Spleen (tissue), 7 donors: ENCODE results near the gene TEX22.

Experiments
- POLR2A ChIP-seq, 3 donors: fragments of 450-650 bp; IDR thresholded peaks; one replicate each; pipeline ENCODE4 v1.5.1; 2017; ENCODE audit warnings: antibody characterized with exemption in 3 of 3, mild to moderate bottlenecking in 1 of 3
- TF ChIP-seq, protein P1 (sequence below), 11 experiments: fragments of 200-600 bp in 7 of 11; fragments of 450-650 bp in 4 of 11; sonication (generic) in 4 of 11; IDR thresholded peaks in 8 of 11; conservative IDR thresholded peaks in 3 of 11; 1 replicate in 7 of 11; 2 replicates in 4 of 11; pipeline versions ENCODE4 v1.4.0 to v1.8.0; 2016 to 2021; ENCODE audit warnings: antibody characterized with exemption in 11 of 11, inconsistent platforms in 4 of 11, mild to moderate bottlenecking in 1 of 11
- donor health status: DM: no; HTN: no; CAD: no; lungs with moderate emphysema.
- donor health status: DM: no; HTN: no; CAD: no.
- donor health status: DM: no; HTN: no; CAD: no.

GRCh38 chr14:105394714-105395537 is 3.4 kb upstream of the TEX22 start:
- TF ChIP-seq POLR2A (IDR thresholded peaks at IDR 0.05), result no peak
- TF ChIP-seq, protein P1, sequence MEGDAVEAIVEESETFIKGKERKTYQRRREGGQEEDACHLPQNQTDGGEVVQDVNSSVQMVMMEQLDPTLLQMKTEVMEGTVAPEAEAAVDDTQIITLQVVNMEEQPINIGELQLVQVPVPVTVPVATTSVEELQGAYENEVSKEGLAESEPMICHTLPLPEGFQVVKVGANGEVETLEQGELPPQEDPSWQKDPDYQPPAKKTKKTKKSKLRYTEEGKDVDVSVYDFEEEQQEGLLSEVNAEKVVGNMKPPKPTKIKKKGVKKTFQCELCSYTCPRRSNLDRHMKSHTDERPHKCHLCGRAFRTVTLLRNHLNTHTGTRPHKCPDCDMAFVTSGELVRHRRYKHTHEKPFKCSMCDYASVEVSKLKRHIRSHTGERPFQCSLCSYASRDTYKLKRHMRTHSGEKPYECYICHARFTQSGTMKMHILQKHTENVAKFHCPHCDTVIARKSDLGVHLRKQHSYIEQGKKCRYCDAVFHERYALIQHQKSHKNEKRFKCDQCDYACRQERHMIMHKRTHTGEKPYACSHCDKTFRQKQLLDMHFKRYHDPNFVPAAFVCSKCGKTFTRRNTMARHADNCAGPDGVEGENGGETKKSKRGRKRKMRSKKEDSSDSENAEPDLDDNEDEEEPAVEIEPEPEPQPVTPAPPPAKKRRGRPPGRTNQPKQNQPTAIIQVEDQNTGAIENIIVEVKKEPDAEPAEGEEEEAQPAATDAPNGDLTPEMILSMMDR (IDR thresholded peaks at IDR 0.05 in 8 of 11, conservative IDR thresholded peaks at IDR 0.05 in 3 of 11), result no peak
